ENCODE results near the gene B4GALNT4.

- TF ChIP-seq GATA2 (IDR thresholded peaks at IDR 0.05; ENCODE audit: low read depth, low read length) (no peak), GATA3 (IDR thresholded peaks at IDR 0.05; ENCODE audit: low read depth, low read length) (no peak)
Measured at GRCh38 chr11:350723-351255, 18.5 kb upstream of the B4GALNT4 start.

Data from SH-SY5Y (cell line).